H1 (cell line): ENCODE results near the gene TNN. TPM values are rescaled to one million over a fixed set of nuclear protein-coding genes. Genes with fewer than 3 reads are reported as not detected.

Experiments
- CTCF ChIA-PET: fragments of 300-600 bp; sonication (Branson Sonifier 250); formaldehyde crosslinking; loops from one replicate; lab custom pipeline; 2021; ENCODE audit not compliant: partially characterized antibody; lab: Charles Lee
- POLR2A ChIA-PET: fragments of 300-600 bp; sonication (Branson Sonifier 250); formaldehyde crosslinking; loops from one replicate; lab custom pipeline; 2021; ENCODE audit warnings: inconsistent platforms; ENCODE audit not compliant: partially characterized antibody; lab: Charles Lee
- DNase-seq, 2 experiments: peaks; one replicate each; pipeline versions ENCODE4 v3.0.0 to v3.0.0-alpha.2; 2010 to 2022; ENCODE audit warnings: low spot score in 2 of 2, low read depth in 1 of 2, mixed read lengths in 1 of 2
- FAIRE-seq: peaks from 2 replicates; lab custom pipeline; 2011; peaks lifted over from hg19 to GRCh38; lab: Jason Lieb, UNC
- H2AFZ ChIP-seq: 2 replicates; pipeline ENCODE4 v1.8.1; 2012; ENCODE audit warnings: low read length, inconsistent platforms
- H2AK5ac ChIP-seq: 2 replicates; pipeline ENCODE4 v1.6.1; 2013; ENCODE audit warnings: low read depth, low read length
- H2BK120ac ChIP-seq: replicated peaks from 2 replicates; pipeline ENCODE3; 2013; ENCODE audit warnings: low read depth, low read length, inconsistent platforms
- H2BK12ac ChIP-seq: 2 replicates; pipeline ENCODE4 v1.6.1; 2013; ENCODE audit warnings: low read depth, low read length
- H2BK15ac ChIP-seq: 2 replicates; pipeline ENCODE4 v1.6.1; 2013; ENCODE audit warnings: low read length
- H2BK20ac ChIP-seq: 2 replicates; pipeline ENCODE4 v1.6.1; 2013; ENCODE audit warnings: low read length
- H2BK5ac ChIP-seq: 2 replicates; pipeline ENCODE4 v1.6.1; 2013; ENCODE audit warnings: low read depth, low read length
- H3K14ac ChIP-seq: 2 replicates; pipeline ENCODE4 v1.6.1; 2013; ENCODE audit warnings: inconsistent platforms; ENCODE audit not compliant: insufficient read length
- H3K18ac ChIP-seq: 2 replicates; pipeline ENCODE4 v1.6.1; 2013; ENCODE audit warnings: low read length; ENCODE audit errors: extremely low read depth
- H3K23ac ChIP-seq: 2 replicates; pipeline ENCODE4 v1.6.1; 2013; ENCODE audit warnings: inconsistent platforms; ENCODE audit not compliant: insufficient read length
- H3K23me2 ChIP-seq: 2 replicates; pipeline ENCODE4 v1.6.1; 2013; ENCODE audit warnings: low read depth, low read length
- H3K27ac ChIP-seq: 2 replicates; pipeline ENCODE4 v1.6.1; 2011; ENCODE audit warnings: low read depth, low read length, inconsistent platforms
- H3K27me3 ChIP-seq, 4 experiments: replicated peaks in 1 of 4; 1 replicate in 1 of 4; 2 replicates in 3 of 4; pipeline versions ENCODE4 v1.6.1 to v1.8.1; 2011 to 2013; ENCODE audit warnings: low read length in 3 of 4, mild to moderate bottlenecking in 3 of 4, inconsistent platforms in 2 of 4, mixed read lengths in 2 of 4, moderate library complexity in 1 of 4; ENCODE audit not compliant: control insufficient read depth in 3 of 4, insufficient read depth in 3 of 4; ENCODE audit errors: extremely low read depth in 1 of 4
- H3K36me3 ChIP-seq, 4 experiments: 2 replicates each; pipeline versions ENCODE4 v1.6.1 to v1.8.1; 2011 to 2013; ENCODE audit warnings: mild to moderate bottlenecking in 4 of 4, low read length in 3 of 4, moderate library complexity in 2 of 4, control low read depth in 1 of 4, inconsistent platforms in 1 of 4; ENCODE audit not compliant: insufficient read depth in 4 of 4, control insufficient read depth in 2 of 4
- H3K4ac ChIP-seq: replicated peaks from 2 replicates; pipeline ENCODE3; 2013; ENCODE audit warnings: low read length, low read depth, mixed read lengths, inconsistent platforms; ENCODE audit not compliant: insufficient read length
- H3K4me1 ChIP-seq, 4 experiments: replicated peaks in 1 of 4; 1 replicate in 1 of 4; 2 replicates in 3 of 4; pipeline versions ENCODE4 v1.6.1 to v1.8.1; 2011 to 2013; ENCODE audit warnings: low read length in 3 of 4, inconsistent platforms in 2 of 4, mixed read lengths in 1 of 4; ENCODE audit not compliant: insufficient read depth in 4 of 4, control insufficient read depth in 3 of 4
- H3K4me2 ChIP-seq, 2 experiments: 2 replicates each; pipeline versions ENCODE4 v1.6.1 to v1.8.1; 2011 to 2013; ENCODE audit warnings: low read depth in 2 of 2, low read length in 2 of 2, control low read depth in 1 of 2, inconsistent platforms in 1 of 2, mild to moderate bottlenecking in 1 of 2; ENCODE audit not compliant: insufficient read depth in 1 of 2
- H3K4me3 ChIP-seq, 4 experiments: fragments of 200-600, 300-600 bp in 1 of 4; sonication (generic), shearing (Covaris generic), sonication (Bioruptor Twin) in 1 of 4; 2 replicates each; pipeline versions ENCODE4 v1.5.1 to v1.8.1; 2011 to 2016; ENCODE audit warnings: low read length in 4 of 4, low read depth in 3 of 4, control low read depth in 2 of 4, inconsistent platforms in 2 of 4, mild to moderate bottlenecking in 2 of 4, mixed read lengths in 1 of 4, moderate library complexity in 1 of 4; ENCODE audit not compliant: insufficient read depth in 2 of 4; ENCODE audit errors: extremely low read depth in 1 of 4
- H3K56ac ChIP-seq: replicated peaks from 2 replicates; pipeline ENCODE3; 2013; ENCODE audit warnings: low read depth, mild to moderate bottlenecking, mixed read lengths, low read length, inconsistent platforms; ENCODE audit not compliant: insufficient read length
- H3K79me1 ChIP-seq: 2 replicates; pipeline ENCODE4 v1.6.1; 2013; ENCODE audit warnings: low read depth, low read length, control low read depth
- H3K79me2 ChIP-seq, 2 experiments: 2 replicates each; pipeline versions ENCODE4 v1.6.1 to v1.8.1; 2012 to 2013; ENCODE audit warnings: low read length in 2 of 2, mild to moderate bottlenecking in 2 of 2, inconsistent platforms in 1 of 2; ENCODE audit not compliant: insufficient read depth in 2 of 2, control insufficient read depth in 1 of 2
- H3K9ac ChIP-seq, 4 experiments: replicated peaks in 1 of 4; 1 replicate in 1 of 4; 2 replicates in 3 of 4; pipeline versions ENCODE4 v1.6.1 to v1.8.1; 2011 to 2013; ENCODE audit warnings: low read depth in 3 of 4, low read length in 3 of 4, control low read depth in 2 of 4, mild to moderate bottlenecking in 2 of 4, moderate library complexity in 2 of 4, inconsistent platforms in 1 of 4; ENCODE audit errors: extremely low read depth in 1 of 4
- H3K9me3 ChIP-seq, 2 experiments: 2 replicates each; pipeline versions ENCODE4 v1.6.1 to v1.8.1; 2012 to 2013; ENCODE audit warnings: mild to moderate bottlenecking in 2 of 2, moderate library complexity in 2 of 2, control low read depth in 1 of 2, inconsistent platforms in 1 of 2, low read depth in 1 of 2, low read length in 1 of 2, mixed read lengths in 1 of 2; ENCODE audit not compliant: insufficient read depth in 2 of 2
- H4K20me1 ChIP-seq, 2 experiments: replicated peaks in 1 of 2; 2 replicates each; pipeline versions ENCODE3 to v1.8.1; 2011 to 2013; ENCODE audit warnings: inconsistent platforms in 2 of 2, low read length in 2 of 2, mild to moderate bottlenecking in 1 of 2; ENCODE audit not compliant: insufficient read depth in 2 of 2, control insufficient read depth in 1 of 2
- H4K5ac ChIP-seq: 2 replicates; pipeline ENCODE4 v1.6.1; 2013; ENCODE audit warnings: low read length, low read depth, mixed read lengths, inconsistent platforms; ENCODE audit not compliant: insufficient read length
- H4K8ac ChIP-seq: 2 replicates; pipeline ENCODE4 v1.8.0; 2013; ENCODE audit warnings: mild to moderate bottlenecking, moderate library complexity, low read length, inconsistent platforms; ENCODE audit not compliant: insufficient read depth; ENCODE audit errors: extremely low read depth
- H4K91ac ChIP-seq: replicated peaks from 2 replicates; pipeline ENCODE3; 2013; ENCODE audit warnings: low read length, mixed read lengths, inconsistent platforms; ENCODE audit not compliant: insufficient read length
- FOSL1 ChIP-seq: IDR thresholded peaks from 2 replicates; pipeline ENCODE4 v1.6.1; 2011; ENCODE audit warnings: mild to moderate bottlenecking, low read depth, low read length, moderate library complexity; ENCODE audit not compliant: insufficient read depth
- HDAC2 ChIP-seq, 2 experiments: fragments of 300-600 bp in 1 of 2; sonication (generic) in 1 of 2; IDR thresholded peaks; 2 replicates each; pipeline ENCODE4 v1.6.1; 2011 to 2012; ENCODE audit warnings: low read depth in 2 of 2, low read length in 2 of 2, mild to moderate bottlenecking in 2 of 2, moderate library complexity in 2 of 2, borderline replicate concordance in 1 of 2, inconsistent platforms in 1 of 2
- NRF1 ChIP-seq: IDR thresholded peaks from 2 replicates; pipeline ENCODE4 v1.6.1; 2011; ENCODE audit warnings: mild to moderate bottlenecking, low read depth, low read length, improper control_type of control experiment
- RAD21 ChIP-seq, 2 experiments: IDR thresholded peaks in 1 of 2; conservative IDR thresholded peaks in 1 of 2; 2 replicates each; pipeline ENCODE4 v1.6.1; 2011; ENCODE audit warnings: low read depth in 2 of 2, low read length in 2 of 2, improper control_type of control experiment in 1 of 2, inconsistent platforms in 1 of 2, mild to moderate bottlenecking in 1 of 2, moderate library complexity in 1 of 2
- RNF2 ChIP-seq: fragments of 200-900, 300-1000 bp; sonication (generic); IDR thresholded peaks from 2 replicates; pipeline ENCODE4 v1.7.1; 2016; ENCODE audit warnings: borderline replicate concordance, low read depth, mild to moderate bottlenecking, antibody characterized with exemption, low read length; ENCODE audit not compliant: poor library complexity, severe bottlenecking; ENCODE audit errors: missing control alignments
- SAP30 ChIP-seq: fragments of 300-600 bp; sonication (generic); IDR thresholded peaks from 2 replicates; pipeline ENCODE4 v1.7.1; 2012; ENCODE audit warnings: low read length, moderate library complexity, mild to moderate bottlenecking, inconsistent platforms; ENCODE audit not compliant: insufficient read depth, insufficient replicate concordance
- SP1 ChIP-seq: IDR thresholded peaks from 2 replicates; pipeline ENCODE4 v1.6.1; 2011; ENCODE audit warnings: low read depth, low read length
- SP2 ChIP-seq: IDR thresholded peaks from 2 replicates; pipeline ENCODE4 v1.6.1; 2012; ENCODE audit warnings: mild to moderate bottlenecking, low read length, inconsistent platforms
- SUZ12 ChIP-seq: fragments of 200-600 bp; sonication (generic); IDR thresholded peaks from 2 replicates; pipeline ENCODE4 v1.6.1; 2012; ENCODE audit warnings: mild to moderate bottlenecking, inconsistent platforms, low read length, moderate library complexity, mixed read lengths
- TEAD4 ChIP-seq: IDR thresholded peaks from 2 replicates; pipeline ENCODE4 v1.6.1; 2012; ENCODE audit warnings: low read depth, low read length, inconsistent platforms, mixed read lengths
- WGBS, 2 experiments: shearing (Covaris generic) in 1 of 2; methylation state at CpG; one replicate each; pipeline versions ENCODE4 v1.1.6 to v1.1.7; 2013 to 2015; ENCODE audit warnings: low lambda C conversion rate in 2 of 2, mixed read lengths in 2 of 2, inconsistent platforms in 1 of 2, low coverage in 1 of 2, missing lambda C conversion rate in 1 of 2; ENCODE audit not compliant: insufficient replicate concordance in 2 of 2, insufficient coverage in 1 of 2, insufficient read length in 1 of 2; ENCODE audit errors: extremely low coverage in 1 of 2, missing lambda C conversion rate in 1 of 2; 5-methylcytosine and 5-hydroxymethylcytosine counted together
- polyA plus RNA-seq, 7 experiments: library from polyadenylated mRNA; depleted of rRNA in 3 of 7; stranded (reverse) in 5 of 7; unstranded in 2 of 7; fragments of >200 nt in 5 of 7; fragments of 200-250 nt in 2 of 7; gene quantifications; 1 replicate in 5 of 7; 2 replicates in 1 of 7; 4 replicates in 1 of 7; pipeline versions ENCODE4 v1.2.1 to v1.2.3, GENCODE V29; 2011 to 2013; ENCODE audit warnings: missing spikeins in 2 of 7, mixed read lengths in 2 of 7
- total RNA-seq: library from RNA; stranded (reverse); fragmentation: NEBNext Ultra II Directional; extraction: Animal tissue kit (Norgen Biotek cat#: 25700); gene quantifications from 2 replicates; pipeline ENCODE4 v1.2.1, GENCODE V29; 2021

Gene TNN
- total and polyA plus RNA-seq, 2 of the 8 experiments (the other 6 are each of a cell fraction or from before 2014, with no cell fraction given): 0.21 to 0.30 TPM

DNA sequence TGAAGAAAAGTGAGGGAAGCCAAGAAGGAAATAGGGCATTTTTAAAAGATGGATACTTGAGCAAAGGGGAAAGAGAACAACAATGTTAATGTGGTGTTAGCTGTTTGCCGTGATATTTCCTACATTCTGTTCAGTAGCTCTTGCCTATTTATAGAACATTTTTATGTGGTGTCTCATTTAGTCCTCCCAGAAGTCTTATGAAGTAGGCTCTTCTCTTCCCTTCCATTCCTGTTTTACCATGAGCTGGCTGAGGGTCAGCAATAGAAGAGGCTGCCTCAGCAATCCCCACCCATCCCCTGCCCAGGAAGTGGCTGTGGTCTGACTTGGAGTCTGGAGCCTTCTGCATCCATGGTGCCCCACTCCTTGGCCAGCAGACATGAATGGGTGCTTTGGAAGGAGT, 64.8 kb downstream of the TNN start:
- Histone ChIP-seq H2BK15ac (peak overlapping the region; percentile 75; the same call in 1 of the 2 replicates), H2BK120ac (no peak overlapping the region), H2AFZ (no peak overlapping the region), H4K91ac (no peak overlapping the region), H3K23ac (no peak overlapping the region), H3K4ac (no peak overlapping the region), H3K27ac (no peak overlapping the region), H3K18ac (no peak overlapping the region), H3K4me3 (no peak overlapping the region), H3K9ac (no peak overlapping the region), H3K36me3 (no peaks in the 10 kb centered on the region; a peak in 2 of 8 replicates), H4K5ac (no peak overlapping the region), H2BK5ac (no peak overlapping the region), H3K56ac (no peak overlapping the region), H3K14ac (no peak overlapping the region), H2BK20ac (no peak overlapping the region), H3K9me3 (no peaks in the 10 kb centered on the region), H3K27me3 (no peaks in the 10 kb centered on the region), H3K4me2 (no peak overlapping the region), H3K79me2 (no peaks in the 10 kb centered on the region), H3K79me1 (no peaks in the 10 kb centered on the region), H3K4me1 (peaks cover 0 to 26% (median 17%) of the 10 kb centered on the region in 4 experiments; a peak in 4 of 7 replicates), H4K8ac (no peak overlapping the region), H2BK12ac (no peak overlapping the region), H4K20me1 (no peaks in the 10 kb centered on the region), H2AK5ac (no peak overlapping the region), H3K23me2 (peaks cover 2% of the 10 kb centered on the region)
- FAIRE-seq (no peak), DNase-seq (no peak)
- 100% methylated on average over 1 of the region's 1 CpG; no CpG with 5 or more reads in 1 of the 2 experiments for WGBS, 2 experiments
- TF ChIP-seq SP1: no peak
- no peak for TF ChIP-seq SUZ12
- TF ChIP-seq TEAD4: no peak
- no peak for TF ChIP-seq SP2
- no peak for TF ChIP-seq NRF1
- TF ChIP-seq RAD21 (IDR thresholded peaks at IDR 0.05 in 1 of 2, conservative IDR thresholded peaks at IDR 0.05 in 1 of 2; ENCODE audit: low read depth in 2 of 2, low read length in 2 of 2): no peak
- TF ChIP-seq FOSL1: no peak
- TF ChIP-seq RNF2: no peak
- no peak for TF ChIP-seq HDAC2 (IDR thresholded peaks at IDR 0.05; ENCODE audit: borderline replicate concordance in 1 of 2, low read depth in 2 of 2, low read length in 2 of 2)
- no peak for TF ChIP-seq SAP30
- CTCF ChIA-PET: interaction anchor here (0.9 to 8.5 kb wide), 5 partner anchors 14 to 101 kb away, joined by 3 to 55 read pairs (median 4); no protein-coding TSS in a partner anchor
- POLR2A ChIA-PET: interaction anchor here (0.7 to 1.0 kb wide), 3 partner anchors 12 to 109 kb away, joined by 3 to 4 read pairs (median 4); no protein-coding TSS in a partner anchor
